Erythroblast (primary cell): Measurements from ENCODE around the gene KIF2C.

Source experiments
- GATA1 ChIP-seq: IDR thresholded peaks from 2 replicates; pipeline ENCODE4 v1.6.1; 2011; ENCODE audit warnings: low read depth, mild to moderate bottlenecking, control low read depth, low read length, moderate library complexity
- POLR2A ChIP-seq: IDR thresholded peaks from 2 replicates; pipeline ENCODE4 v1.6.1; 2011; ENCODE audit warnings: mild to moderate bottlenecking, low read length

GRCh38 chr1:44786138-44786840 is 46.7 kb downstream of the KIF2C start:
- TF ChIP-seq POLR2A = no peak
- TF ChIP-seq GATA1 = no peak
